ENCODE measurements around the gene SFMBT1.

The SFMBT1 gene

DNA sequence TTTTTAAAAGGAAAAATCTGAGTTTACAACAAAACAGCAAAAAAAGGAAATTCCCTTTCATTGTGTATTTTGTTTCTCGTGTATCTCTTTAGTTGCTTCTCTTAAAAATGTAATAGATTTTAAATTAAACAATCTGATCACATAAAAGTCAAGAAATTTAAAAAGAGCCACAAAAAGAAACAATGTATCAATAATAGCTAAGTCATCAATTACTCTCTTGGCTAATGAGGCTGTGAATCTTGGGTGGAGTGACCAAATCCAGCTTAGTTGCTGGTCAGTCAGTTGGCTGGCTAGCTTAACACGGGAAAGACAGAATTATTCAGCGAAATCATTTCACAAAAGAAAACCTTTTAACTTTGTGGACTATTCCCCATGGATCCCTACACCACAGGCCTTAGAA lies 3.2 kb downstream of the SFMBT1 start:
- no peaks in the 10 kb centered on the region for H3K36me3 ChIP-seq (ENCODE audit: low read length)
- H4K20me1 ChIP-seq (ENCODE audit: low read depth, low read length): peaks cover 33% of the 10 kb centered on the region; the same call in 1 of the 2 replicates
- H3K4me2 ChIP-seq (ENCODE audit: low read depth, low read length, poor library complexity, severe bottlenecking): no peak overlapping the region
- no peak overlapping the region for H2AFZ ChIP-seq (ENCODE audit: low read depth, low read length, severe bottlenecking)
- H3F3A ChIP-seq (ENCODE audit: insufficient read depth): peaks cover 23% of the 10 kb centered on the region
- peaks cover 64% of the 10 kb centered on the region for H3K79me2 ChIP-seq (ENCODE audit: insufficient read depth, low read length)
- no peaks in the 10 kb centered on the region for H3K9me2 ChIP-seq (replicated peaks; ENCODE audit: insufficient read depth, low read length)
- H3K9me3 ChIP-seq (ENCODE audit: insufficient read depth, low read length): no peaks in the 10 kb centered on the region
- no peak overlapping the region for H3K9ac ChIP-seq (ENCODE audit: low read length)
- TF ChIP-seq, protein P1, sequence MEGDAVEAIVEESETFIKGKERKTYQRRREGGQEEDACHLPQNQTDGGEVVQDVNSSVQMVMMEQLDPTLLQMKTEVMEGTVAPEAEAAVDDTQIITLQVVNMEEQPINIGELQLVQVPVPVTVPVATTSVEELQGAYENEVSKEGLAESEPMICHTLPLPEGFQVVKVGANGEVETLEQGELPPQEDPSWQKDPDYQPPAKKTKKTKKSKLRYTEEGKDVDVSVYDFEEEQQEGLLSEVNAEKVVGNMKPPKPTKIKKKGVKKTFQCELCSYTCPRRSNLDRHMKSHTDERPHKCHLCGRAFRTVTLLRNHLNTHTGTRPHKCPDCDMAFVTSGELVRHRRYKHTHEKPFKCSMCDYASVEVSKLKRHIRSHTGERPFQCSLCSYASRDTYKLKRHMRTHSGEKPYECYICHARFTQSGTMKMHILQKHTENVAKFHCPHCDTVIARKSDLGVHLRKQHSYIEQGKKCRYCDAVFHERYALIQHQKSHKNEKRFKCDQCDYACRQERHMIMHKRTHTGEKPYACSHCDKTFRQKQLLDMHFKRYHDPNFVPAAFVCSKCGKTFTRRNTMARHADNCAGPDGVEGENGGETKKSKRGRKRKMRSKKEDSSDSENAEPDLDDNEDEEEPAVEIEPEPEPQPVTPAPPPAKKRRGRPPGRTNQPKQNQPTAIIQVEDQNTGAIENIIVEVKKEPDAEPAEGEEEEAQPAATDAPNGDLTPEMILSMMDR (IDR thresholded peaks at IDR 0.05; ENCODE audit: insufficient read depth, low read length, poor library complexity, severe bottlenecking): no peak
- TF ChIP-seq EZH2phosphoT487 (conservative IDR thresholded peaks at IDR 0.05; ENCODE audit: low read length): no peak
- no peak overlapping the region for H3K27ac ChIP-seq (ENCODE audit: low read depth, low read length)
- H3K4me3 ChIP-seq (ENCODE audit: insufficient read depth, low read length, poor library complexity, severe bottlenecking): no peak overlapping the region
- H3K27me3 ChIP-seq (ENCODE audit: low read length): no peaks in the 10 kb centered on the region

DNA sequence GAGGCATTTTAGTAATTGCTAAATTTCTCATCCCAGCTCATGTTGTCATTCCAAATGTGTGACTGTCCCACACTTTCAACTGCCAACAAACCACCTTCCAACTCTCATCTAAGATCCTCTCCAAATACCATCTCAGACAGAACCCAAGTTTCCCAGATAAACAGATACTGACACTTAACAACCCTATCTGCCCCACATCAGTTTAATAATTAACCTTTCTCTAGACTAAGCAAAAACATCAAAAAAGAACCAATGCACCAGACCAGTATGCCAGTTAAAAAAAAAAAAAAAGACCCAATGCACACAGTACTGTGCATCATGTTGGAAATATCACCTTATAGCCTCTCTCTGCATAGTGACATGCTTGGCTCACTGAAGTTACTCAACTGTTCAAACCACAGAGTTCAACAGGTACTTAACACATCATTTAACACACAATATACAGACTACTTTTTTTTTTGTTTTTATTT lies 5.5 kb downstream of the SFMBT1 start:
- Histone ChIP-seq H3K79me2 (ENCODE audit: insufficient read depth, low read length) (peaks cover 85% of the 10 kb centered on the region), H2AFZ (ENCODE audit: low read depth, low read length, severe bottlenecking) (no peak overlapping the region), H3K27me3 (ENCODE audit: low read length) (no peaks in the 10 kb centered on the region), H3K9ac (ENCODE audit: low read length) (no peak overlapping the region), H3K36me3 (ENCODE audit: low read length) (no peaks in the 10 kb centered on the region), H3K4me2 (ENCODE audit: low read depth, low read length, poor library complexity, severe bottlenecking) (no peak overlapping the region), H4K20me1 (ENCODE audit: low read depth, low read length) (peaks cover 36% of the 10 kb centered on the region; the same call in 1 of the 2 replicates), H3K9me2 (replicated peaks; ENCODE audit: insufficient read depth, low read length) (no peaks in the 10 kb centered on the region), H3K4me3 (ENCODE audit: insufficient read depth, low read length, poor library complexity, severe bottlenecking) (no peak overlapping the region), H3K27ac (ENCODE audit: low read depth, low read length) (no peak overlapping the region), H3F3A (ENCODE audit: insufficient read depth) (peaks cover 16% of the 10 kb centered on the region; the same call in 1 of the 2 replicates), H3K9me3 (ENCODE audit: insufficient read depth, low read length) (no peaks in the 10 kb centered on the region)
- TF ChIP-seq EZH2phosphoT487 (conservative IDR thresholded peaks at IDR 0.05; ENCODE audit: low read length): no peak
- TF ChIP-seq, protein P1 (IDR thresholded peaks at IDR 0.05; ENCODE audit: insufficient read depth, low read length, poor library complexity, severe bottlenecking): no peak

DNA sequence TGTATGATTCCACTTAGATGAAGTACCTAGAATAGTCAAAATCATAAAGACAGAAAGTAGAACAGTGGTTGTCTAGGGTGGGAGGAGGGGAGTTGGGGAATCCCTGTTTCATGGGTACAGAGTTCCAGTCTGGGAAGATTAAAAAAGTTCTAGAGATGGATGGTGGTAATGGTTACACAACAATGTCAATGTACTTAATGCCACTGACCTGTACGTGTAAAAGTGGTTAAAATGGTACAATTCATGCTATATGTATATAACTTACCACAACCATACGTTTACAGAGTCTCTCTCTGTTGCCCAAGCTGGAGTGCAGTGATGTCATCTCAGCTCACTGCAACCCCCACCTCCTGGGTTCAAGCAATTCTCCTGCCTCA lies 6.5 kb downstream of the SFMBT1 start:
- Histone ChIP-seq H3F3A (ENCODE audit: insufficient read depth) (peaks cover 13% of the 10 kb centered on the region; the same call in 1 of the 2 replicates), H4K20me1 (ENCODE audit: low read depth, low read length) (peaks cover 33% of the 10 kb centered on the region; the same call in 1 of the 2 replicates), H3K9ac (ENCODE audit: low read length) (no peak overlapping the region), H3K9me3 (ENCODE audit: insufficient read depth, low read length) (no peaks in the 10 kb centered on the region), H3K4me3 (ENCODE audit: insufficient read depth, low read length, poor library complexity, severe bottlenecking) (no peak overlapping the region), H3K9me2 (replicated peaks; ENCODE audit: insufficient read depth, low read length) (no peaks in the 10 kb centered on the region), H3K27ac (ENCODE audit: low read depth, low read length) (no peak overlapping the region), H3K36me3 (ENCODE audit: low read length) (no peaks in the 10 kb centered on the region), H3K4me2 (ENCODE audit: low read depth, low read length, poor library complexity, severe bottlenecking) (no peak overlapping the region), H3K27me3 (ENCODE audit: low read length) (no peaks in the 10 kb centered on the region), H2AFZ (ENCODE audit: low read depth, low read length, severe bottlenecking) (no peak overlapping the region), H3K79me2 (ENCODE audit: insufficient read depth, low read length) (peaks cover 87% of the 10 kb centered on the region)
- TF ChIP-seq, protein P1 (IDR thresholded peaks at IDR 0.05; ENCODE audit: insufficient read depth, low read length, poor library complexity, severe bottlenecking): no peak
- no peak for TF ChIP-seq EZH2phosphoT487 (conservative IDR thresholded peaks at IDR 0.05; ENCODE audit: low read length)

Data from SU-DHL-6 (cell line).